HCEC 1CT (cell line): ENCODE data around the gene LSG1.
"Not testable (repeated sequence)": the region's sequence is repeated elsewhere in the genome, so short reads cannot be mapped to it uniquely, and the experiment has no call there.

ENCODE experiments used
- DNase-seq: peaks from one replicate; pipeline ENCODE4 v3.0.0-alpha.2; 2017

LSG1 gene

DNA sequence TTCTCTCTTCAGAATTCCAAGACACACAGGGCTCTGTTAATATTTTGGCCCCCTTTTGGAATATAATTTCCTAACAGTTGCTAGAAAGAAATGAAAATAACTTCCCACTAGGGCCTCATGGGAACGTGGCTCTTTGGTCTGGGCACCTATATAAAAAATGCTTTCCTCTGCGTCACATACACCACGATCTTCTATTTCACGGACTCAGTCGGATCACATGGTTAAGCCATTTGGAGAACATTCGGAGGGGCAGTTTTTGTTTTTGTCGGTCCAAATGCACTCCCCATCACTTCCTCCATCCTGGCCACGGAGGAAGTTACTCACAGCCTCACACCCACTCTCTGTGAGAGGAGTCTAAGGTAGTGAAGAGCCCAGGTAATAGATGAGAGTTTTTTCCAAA lies 59.8 kb downstream of the LSG1 start:
- DNase-seq = no peak

DNA sequence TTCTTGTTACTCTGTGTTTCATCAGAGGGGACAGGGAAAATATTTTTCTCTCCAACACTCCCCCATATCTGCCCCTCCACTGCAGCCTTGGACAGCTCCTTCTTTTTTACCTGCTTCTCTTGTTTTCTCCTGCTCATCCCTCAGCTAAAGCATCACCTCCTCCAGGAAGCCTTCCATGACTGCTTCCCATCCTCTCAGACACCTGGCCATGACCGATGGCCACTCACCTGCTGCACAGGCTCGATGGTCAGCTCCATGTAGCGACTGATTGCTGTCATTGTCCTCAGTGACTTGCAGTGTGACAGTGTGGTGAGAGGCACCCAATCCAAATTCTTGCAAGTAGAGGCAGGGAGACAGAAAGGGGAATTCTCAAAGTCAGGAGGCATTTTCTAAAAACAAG lies 61.3 kb downstream of the LSG1 start:
- no peak for DNase-seq

DNA sequence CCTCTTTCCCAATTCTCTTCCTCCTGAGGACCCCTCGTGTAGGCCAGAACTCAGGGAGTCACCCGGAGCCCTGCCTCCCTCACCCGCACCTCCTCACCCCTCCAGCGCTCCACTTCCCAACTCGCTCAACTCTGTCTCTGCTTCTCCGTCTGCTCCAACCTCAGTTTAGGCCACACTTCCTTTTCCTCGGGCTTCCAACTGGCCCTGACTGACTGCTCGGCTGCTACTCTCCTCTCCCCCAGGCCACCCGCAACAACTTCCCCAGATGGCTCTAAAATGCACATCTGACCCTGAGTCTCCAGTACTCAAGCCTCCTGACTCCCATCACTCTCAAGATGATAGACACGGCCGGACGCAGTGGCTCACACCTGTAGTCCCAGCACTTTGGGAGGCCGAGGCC lies 62.4 kb downstream of the LSG1 start:
- DNase-seq = no peak

DNA sequence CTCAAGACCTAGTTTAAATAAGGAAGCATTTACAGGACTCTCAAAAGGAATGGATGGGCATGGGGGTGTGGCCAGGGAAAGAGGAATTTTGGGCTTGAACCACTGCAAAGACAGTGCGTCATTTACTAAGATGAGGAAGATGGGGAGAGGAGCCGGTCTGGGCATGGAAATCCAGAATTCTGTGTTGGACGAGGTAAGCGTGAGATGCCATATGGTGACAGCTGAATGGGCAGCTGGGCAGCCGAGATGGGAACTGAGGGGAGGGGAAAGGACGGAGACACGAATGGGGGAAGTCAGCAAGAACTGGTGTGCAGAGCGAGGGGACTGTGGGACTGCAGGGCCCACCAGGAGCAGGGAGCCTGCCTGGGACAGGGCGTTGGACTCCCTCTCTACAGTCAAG lies 63.0 kb downstream of the LSG1 start:
- no peak for DNase-seq

DNA sequence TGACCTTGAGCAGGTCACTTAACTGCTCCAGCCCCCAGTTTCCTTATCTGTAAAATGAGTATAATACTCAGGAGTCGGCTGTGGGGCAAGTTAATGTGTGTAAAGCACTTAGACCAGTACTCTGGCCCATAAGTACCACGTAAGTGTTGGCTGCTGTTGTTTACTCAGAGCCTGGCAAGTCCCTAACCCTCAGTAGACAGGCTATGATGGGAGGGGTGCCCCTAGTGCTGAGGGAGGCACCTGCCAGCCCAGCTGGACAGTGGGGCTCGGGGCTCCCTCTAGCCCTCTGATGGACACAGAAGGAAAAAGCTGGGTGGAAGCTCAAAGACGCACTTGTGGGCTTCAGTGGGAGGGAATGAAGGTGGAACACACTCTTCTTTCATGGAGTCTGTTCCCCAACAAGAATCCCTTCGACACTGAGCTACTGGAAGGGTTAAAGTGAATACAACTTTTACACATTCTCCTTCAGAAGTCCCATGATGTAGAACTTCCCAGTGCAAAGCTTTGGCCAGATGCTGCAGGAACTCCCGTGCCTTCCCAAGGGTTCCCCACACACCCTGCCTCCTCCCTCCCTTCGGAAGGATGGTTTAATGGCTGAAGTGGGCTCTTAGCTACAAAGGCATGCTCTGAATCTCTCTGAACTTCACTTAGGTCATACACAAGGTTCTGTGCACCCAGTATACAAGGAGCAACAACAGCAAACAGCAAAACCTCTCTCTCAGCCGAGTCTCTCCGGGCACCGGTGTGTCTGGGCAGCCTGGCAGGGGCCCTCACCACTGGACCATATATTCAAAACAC lies 64.2 kb downstream of the LSG1 start:
- no peak for DNase-seq

DNA sequence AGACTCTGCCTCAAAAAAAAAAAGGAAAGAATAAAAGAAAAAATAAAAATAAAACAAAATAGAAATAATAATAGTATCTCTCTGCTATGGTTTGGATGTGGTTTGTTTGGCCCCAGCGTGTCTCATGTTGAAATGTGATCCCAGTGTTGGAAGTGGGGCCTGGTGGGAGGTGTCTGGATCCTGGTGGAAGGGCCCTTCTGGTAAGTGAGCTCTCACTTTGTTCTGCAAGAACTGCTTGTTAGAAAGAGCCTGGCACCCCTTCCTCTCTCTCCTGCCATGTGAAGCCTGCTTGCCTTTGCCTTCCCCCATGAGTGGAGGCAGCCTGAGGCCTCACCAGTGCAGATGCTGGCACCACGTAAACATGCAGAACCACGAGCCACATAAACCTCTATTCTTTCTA lies 65.0 kb downstream of the LSG1 start:
- DNase-seq = no peak

DNA sequence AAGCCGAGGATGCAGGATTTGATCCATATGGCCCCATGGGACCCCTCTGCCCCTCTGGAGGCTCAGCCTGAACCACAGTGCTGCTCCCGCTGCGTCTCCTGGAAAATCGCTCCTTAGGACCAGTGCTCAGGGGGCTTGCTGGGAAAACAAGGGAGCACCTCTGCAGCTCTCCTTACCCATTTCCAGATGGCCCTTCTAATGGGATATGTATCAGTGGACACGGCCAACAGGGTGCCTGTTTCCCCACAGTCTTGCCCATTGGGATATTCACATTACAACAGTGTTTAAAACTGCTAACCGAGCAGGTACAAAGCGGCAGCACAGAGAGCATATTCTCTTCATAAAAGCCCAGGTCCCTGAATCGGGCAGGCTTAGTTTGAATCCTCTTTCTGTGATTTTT lies 65.8 kb downstream of the LSG1 start:
- DNase-seq = no peak

DNA sequence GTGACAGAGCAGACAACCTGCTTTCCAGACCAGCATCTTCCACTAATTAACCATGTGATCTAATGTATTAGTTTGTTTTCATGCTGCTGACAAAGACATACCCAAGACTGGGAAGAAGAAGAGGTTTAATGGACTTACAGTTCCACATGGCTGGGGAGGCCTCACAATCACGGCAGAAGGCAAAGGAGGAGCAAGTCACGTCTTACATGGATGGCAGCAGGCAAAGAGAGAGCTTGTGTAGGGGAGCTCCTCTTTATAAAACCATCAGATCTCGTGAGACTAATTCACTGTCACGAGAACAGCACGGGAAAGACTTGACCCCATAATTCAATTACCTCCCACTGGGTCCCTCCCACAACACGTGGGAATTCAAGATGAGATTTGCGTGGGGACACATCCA lies 66.7 kb downstream of the LSG1 start:
- DNase-seq = not testable (repeated sequence)

DNA sequence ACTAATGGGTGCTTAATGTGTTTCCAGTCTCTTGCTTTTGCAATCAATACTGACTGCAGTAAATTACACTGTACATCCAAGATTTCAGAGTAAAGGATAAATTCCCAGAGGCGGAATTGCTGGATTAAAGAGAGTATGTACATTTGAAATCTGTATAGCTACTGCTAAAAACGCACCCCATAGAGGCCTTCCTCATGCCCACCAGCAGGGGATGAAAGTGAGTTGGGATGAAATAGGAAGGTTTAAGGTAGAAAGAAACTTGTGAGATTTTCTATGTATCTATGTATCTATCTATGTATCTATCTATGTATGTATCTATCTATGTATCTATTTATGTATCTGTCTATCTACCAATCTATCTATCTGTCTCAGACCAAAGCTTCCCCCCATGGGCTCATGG lies 67.2 kb downstream of the LSG1 start:
- no peak for DNase-seq

DNA sequence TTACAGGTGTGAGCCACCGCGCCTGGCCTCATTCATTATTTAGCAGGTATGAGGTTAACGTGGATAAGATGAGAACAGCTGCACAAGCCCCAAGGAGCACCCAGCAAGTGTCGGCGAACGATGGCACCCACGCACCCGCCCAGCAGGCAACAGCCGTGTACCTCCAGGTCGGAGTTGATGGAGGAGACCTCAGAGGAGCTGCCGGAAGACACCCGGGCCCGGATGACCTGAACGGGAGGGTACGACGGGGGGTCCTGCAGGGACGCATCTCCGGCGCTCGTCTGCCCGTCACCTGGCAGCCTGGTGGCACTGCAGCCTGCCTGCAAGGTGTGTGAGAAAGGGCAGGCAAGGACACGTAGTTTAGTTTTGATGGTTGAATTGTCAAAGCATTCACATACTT lies 67.9 kb downstream of the LSG1 start:
- no peak for DNase-seq

DNA sequence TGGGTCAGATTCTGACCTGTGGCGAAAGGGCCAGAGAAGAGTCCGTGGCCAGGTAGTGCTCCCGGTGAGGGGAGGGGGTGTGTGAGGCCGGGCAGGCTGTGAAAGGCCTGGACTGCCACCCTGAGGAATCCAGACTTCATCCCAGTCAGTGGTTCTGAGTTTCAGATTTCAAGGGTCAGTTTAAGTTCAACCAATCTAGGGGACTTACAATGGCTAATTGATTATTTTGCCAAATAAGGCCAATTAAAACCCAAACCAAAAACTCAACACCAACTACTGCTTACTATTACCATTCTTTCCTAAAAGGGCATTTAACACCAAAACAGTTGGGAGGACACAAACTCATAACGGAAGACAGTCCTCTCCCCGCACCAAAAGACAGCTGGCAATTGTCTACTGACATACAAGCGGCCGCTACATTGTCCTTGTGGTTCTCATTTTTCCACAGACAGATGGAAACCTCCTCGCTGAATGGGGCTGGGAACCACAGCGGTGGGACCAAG lies 69.3 kb downstream of the LSG1 start:
- DNase-seq = no peak

DNA sequence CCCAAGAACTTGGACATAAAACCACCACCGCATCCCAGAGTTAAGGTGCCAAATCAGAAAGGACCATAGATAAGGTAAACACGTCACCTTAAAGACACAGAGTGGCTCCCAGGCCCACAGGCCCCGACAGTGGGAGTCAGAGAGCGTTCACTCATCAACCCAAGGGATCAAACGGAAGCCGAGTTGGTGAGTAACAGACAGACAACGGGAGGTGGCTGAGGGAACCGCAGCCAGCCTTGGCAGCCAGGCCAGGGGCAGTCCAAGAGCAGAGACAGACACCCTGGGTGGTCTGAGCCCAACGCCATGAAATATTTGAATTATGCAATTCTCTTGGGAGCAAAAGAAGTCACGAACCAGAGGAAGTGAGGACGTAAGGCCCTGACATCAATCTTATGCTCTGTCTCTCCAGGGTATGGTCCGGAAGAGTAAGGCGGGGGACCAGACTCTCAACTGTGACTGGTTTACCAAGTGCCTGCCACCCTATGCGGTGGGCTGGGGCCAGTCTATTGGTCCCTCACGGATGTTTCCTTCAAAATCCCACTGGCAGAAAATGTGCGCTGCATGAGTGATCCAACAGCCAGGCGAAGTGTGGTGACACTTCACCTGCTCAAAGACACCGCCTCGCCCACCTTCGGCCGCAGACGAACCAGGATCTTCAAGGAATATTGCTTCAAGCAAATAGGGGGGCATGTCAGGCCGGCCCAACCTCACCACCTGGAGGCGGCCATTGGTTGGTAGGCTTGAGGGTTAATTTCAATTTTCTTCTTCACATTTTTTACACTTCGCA lies 73.0 kb downstream of the LSG1 start:
- no peak for DNase-seq

DNA sequence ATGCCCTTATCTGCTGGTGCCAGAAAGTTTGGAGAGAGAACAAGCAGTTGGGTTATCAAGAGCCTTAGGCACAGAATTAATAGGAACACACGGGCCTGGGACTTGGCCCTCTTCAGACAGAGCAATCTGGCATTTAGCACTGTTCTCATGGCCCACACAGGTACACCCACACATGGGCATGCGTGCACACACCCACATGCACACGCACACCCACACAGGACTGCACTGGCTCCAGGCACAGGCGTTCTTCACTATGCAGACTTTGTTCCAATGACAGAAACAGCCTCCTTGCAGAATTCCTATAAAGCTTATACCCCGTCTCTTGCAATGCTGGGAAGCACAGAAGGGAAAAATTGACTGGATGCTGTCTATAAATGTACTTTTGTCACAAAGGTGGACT lies 75.1 kb downstream of the LSG1 start:
- DNase-seq = no peak

DNA sequence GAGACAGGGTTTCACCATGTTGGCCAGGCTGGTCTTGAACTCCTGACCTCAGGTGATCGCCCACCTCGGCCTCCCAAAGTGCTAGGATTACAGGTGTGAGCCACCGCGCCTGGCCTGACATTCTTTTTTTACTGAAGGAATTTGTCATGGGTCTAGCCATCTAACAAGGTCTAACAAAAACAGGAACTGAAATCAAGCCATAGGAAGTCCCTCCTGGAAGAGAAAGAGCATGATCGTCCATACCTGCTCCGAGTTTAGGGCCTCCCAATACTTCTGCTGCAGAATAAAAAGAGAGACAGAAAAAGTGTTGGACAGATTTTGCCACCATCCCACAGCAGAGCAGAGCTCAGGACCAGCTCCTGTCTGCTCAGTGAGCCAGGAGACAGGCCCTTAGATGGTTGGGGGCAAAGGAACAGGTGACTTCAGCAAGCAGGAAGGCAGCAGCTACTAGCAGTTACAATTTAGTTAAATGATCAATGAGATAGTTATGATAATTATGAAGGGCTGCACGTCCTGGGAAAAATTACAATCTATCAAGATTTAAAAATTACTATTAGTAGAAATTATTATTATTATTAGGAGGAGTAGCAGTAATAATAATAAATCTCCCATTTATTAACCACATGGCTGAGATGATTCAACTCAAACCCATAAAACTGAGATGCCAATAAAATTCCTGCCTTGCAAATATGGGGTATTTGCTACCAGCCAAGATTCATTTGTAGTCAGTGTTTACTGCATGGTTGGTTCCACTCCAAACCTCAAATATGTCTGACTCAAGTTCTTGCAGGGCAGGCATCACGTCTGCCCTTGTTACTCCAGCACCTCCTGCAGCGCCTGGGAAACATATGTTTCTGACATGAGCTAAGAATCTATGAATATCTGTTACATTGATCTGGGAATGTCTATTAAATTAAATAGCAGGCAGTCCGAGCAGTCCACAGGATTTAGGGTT lies 78.9 kb downstream of the LSG1 start:
- DNase-seq = peak; percentile 99
